ENCODE data around the gene ANKS1B.

Gene ANKS1B

DNA sequence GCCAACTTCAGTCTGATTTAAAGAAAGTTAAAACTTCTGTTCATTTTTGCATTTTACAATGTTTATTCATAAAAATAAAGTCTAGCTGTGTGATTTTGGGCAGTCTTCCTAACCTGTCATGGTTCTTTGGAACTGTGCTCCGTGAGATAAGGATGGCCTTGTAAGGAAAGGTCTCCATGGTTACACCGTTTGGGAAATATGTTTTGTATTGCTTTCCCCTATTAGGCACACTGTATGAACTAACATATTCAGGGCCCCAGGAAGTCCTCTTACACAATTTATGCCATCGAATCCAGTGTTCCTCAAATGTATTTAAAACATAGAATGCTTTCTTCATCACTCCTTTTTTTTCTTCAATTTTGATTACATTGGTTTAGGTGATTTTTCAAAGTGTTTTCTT lies 1285.2 kb downstream of the ANKS1B start:
- CTCF ChIA-PET = interaction anchor here (0.9 to 2.0 kb wide), 4 partner anchors 8 to 300 kb away, joined by 3 to 9 read pairs (median 4); no protein-coding TSS in a partner anchor
- no peak for DNase-seq
- Histone ChIP-seq H3K4me3 (ENCODE audit: control insufficient read depth in 1 of 7, extremely low read depth in 1 of 7, insufficient read depth in 4 of 7, low read depth in 2 of 7, low read length in 6 of 7) (no peak overlapping the region), H3K9me3 (ENCODE audit: control extremely low read depth in 1 of 5, control insufficient read depth in 4 of 5, insufficient read depth in 2 of 5, low read depth in 1 of 5, low read length in 4 of 5) (no peaks in the 10 kb centered on the region), H3K27me3 (replicated peaks in 2 of 5; ENCODE audit: control insufficient read depth in 4 of 5, insufficient read depth in 5 of 5, low read length in 4 of 5) (no peaks in the 10 kb centered on the region), H3K27ac (ENCODE audit: insufficient read depth in 1 of 2, low read depth in 1 of 2, low read length in 2 of 2, poor library complexity in 1 of 2, severe bottlenecking in 2 of 2) (no peak overlapping the region), H3K4me1 (ENCODE audit: control extremely low read depth in 1 of 4, control insufficient read depth in 4 of 4, insufficient read depth in 4 of 4, low read length in 3 of 4) (peaks cover 0 to 3% (median 0%) of the 10 kb centered on the region in 4 experiments), H3K36me3 (ENCODE audit: control insufficient read depth in 4 of 4, insufficient read depth in 4 of 4, low read length in 3 of 4) (peaks cover 3 to 38% (median 7%) of the 10 kb centered on the region in 4 experiments)
- POLR2A ChIA-PET = no interaction called here
- WGBS (ENCODE audit: insufficient coverage) = 100% methylated on average over 1 of the region's 3 CpGs

GRCh38 chr12:98698603-98699463 lies 1285.9 kb downstream of the ANKS1B start:
- Histone ChIP-seq H3K36me3 (ENCODE audit: control insufficient read depth in 4 of 4, insufficient read depth in 4 of 4, low read length in 3 of 4) (peaks cover 3 to 38% (median 8%) of the 10 kb centered on the region in 4 experiments), H3K4me3 (ENCODE audit: control insufficient read depth in 1 of 7, extremely low read depth in 1 of 7, insufficient read depth in 4 of 7, low read depth in 2 of 7, low read length in 6 of 7) (no peak overlapping the region), H3K9me3 (ENCODE audit: control extremely low read depth in 1 of 5, control insufficient read depth in 4 of 5, insufficient read depth in 2 of 5, low read depth in 1 of 5, low read length in 4 of 5) (no peaks in the 10 kb centered on the region), H3K27ac (ENCODE audit: insufficient read depth in 1 of 2, low read depth in 1 of 2, low read length in 2 of 2, poor library complexity in 1 of 2, severe bottlenecking in 2 of 2) (no peak overlapping the region), H3K27me3 (replicated peaks in 2 of 5; ENCODE audit: control insufficient read depth in 4 of 5, insufficient read depth in 5 of 5, low read length in 4 of 5) (no peaks in the 10 kb centered on the region), H3K4me1 (ENCODE audit: control extremely low read depth in 1 of 4, control insufficient read depth in 4 of 4, insufficient read depth in 4 of 4, low read length in 3 of 4) (peaks cover 0 to 3% (median 0%) of the 10 kb centered on the region in 4 experiments)
- DNase-seq = peak; percentile 52 to 73 (median 72)
- ChIA-PET CTCF (interaction anchor here (0.7 to 2.0 kb wide), 5 partner anchors 9 to 300 kb away, joined by 3 to 9 read pairs (median 4); no protein-coding TSS in a partner anchor), POLR2A (no interaction called here)
- 40% methylated on average over 2 of the region's 6 CpGs for WGBS (ENCODE audit: insufficient coverage)

DNA sequence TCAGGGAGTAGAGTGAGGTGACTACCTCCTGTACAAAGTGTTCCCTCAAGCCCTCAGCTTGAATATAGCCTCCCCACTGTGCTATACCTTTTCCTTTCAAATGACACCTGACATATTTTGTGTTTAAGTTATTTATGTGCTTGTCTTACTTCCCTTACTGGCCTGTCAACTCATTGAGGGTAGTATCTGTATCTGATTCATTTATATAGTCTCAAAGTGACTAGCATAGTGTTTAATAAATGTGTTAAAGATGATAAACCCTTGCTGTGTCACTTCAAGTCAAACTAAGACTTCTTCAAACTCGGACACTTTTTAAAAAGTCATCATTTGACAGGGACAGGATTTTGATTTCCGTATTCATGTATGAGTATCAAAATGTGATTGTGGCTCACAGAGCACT lies 1287.5 kb downstream of the ANKS1B start:
- Histone ChIP-seq H3K9me3 (ENCODE audit: control extremely low read depth in 1 of 5, control insufficient read depth in 4 of 5, insufficient read depth in 2 of 5, low read depth in 1 of 5, low read length in 4 of 5) (no peaks in the 10 kb centered on the region), H3K36me3 (ENCODE audit: control insufficient read depth in 4 of 4, insufficient read depth in 4 of 4, low read length in 3 of 4) (peaks cover 6 to 32% (median 11%) of the 10 kb centered on the region in 4 experiments), H3K4me3 (ENCODE audit: control insufficient read depth in 1 of 7, extremely low read depth in 1 of 7, insufficient read depth in 4 of 7, low read depth in 2 of 7, low read length in 6 of 7) (no peak overlapping the region), H3K27ac (ENCODE audit: insufficient read depth in 1 of 2, low read depth in 1 of 2, low read length in 2 of 2, poor library complexity in 1 of 2, severe bottlenecking in 2 of 2) (no peak overlapping the region), H3K27me3 (replicated peaks in 2 of 5; ENCODE audit: control insufficient read depth in 4 of 5, insufficient read depth in 5 of 5, low read length in 4 of 5) (no peaks in the 10 kb centered on the region), H3K4me1 (ENCODE audit: control extremely low read depth in 1 of 4, control insufficient read depth in 4 of 4, insufficient read depth in 4 of 4, low read length in 3 of 4) (peaks cover 0 to 3% (median 0%) of the 10 kb centered on the region in 4 experiments)
- POLR2A ChIA-PET = no interaction called here
- DNase-seq = no peak
- WGBS (ENCODE audit: insufficient coverage) = no CpG with 5 or more reads among the region's 2 CpGs
- CTCF ChIA-PET = interaction anchor here (1.0 kb wide), 1 partner anchor 302 kb away, joined by 4 read pairs; no protein-coding TSS in a partner anchor

GRCh38 chr12:98696036-98696646 lies 1288.6 kb downstream of the ANKS1B start:
- no peaks in the 10 kb centered on the region for H3K9me3 ChIP-seq (ENCODE audit: control extremely low read depth in 1 of 5, control insufficient read depth in 4 of 5, insufficient read depth in 2 of 5, low read depth in 1 of 5, low read length in 4 of 5)
- H3K27me3 ChIP-seq (replicated peaks in 2 of 5; ENCODE audit: control insufficient read depth in 4 of 5, insufficient read depth in 5 of 5, low read length in 4 of 5) = no peaks in the 10 kb centered on the region
- H3K36me3 ChIP-seq (ENCODE audit: control insufficient read depth in 4 of 4, insufficient read depth in 4 of 4, low read length in 3 of 4) = peaks cover 6 to 33% (median 11%) of the 10 kb centered on the region in 4 experiments
- no peak overlapping the region for H3K27ac ChIP-seq (ENCODE audit: insufficient read depth in 1 of 2, low read depth in 1 of 2, low read length in 2 of 2, poor library complexity in 1 of 2, severe bottlenecking in 2 of 2)
- H3K4me1 ChIP-seq (ENCODE audit: control extremely low read depth in 1 of 4, control insufficient read depth in 4 of 4, insufficient read depth in 4 of 4, low read length in 3 of 4) = peaks cover 0 to 3% (median 0%) of the 10 kb centered on the region in 4 experiments
- DNase-seq = no peak
- H3K4me3 ChIP-seq (ENCODE audit: control insufficient read depth in 1 of 7, extremely low read depth in 1 of 7, insufficient read depth in 4 of 7, low read depth in 2 of 7, low read length in 6 of 7) = no peak overlapping the region
- CTCF ChIA-PET = no interaction called here
- 91% methylated on average over 3 of the region's 8 CpGs for WGBS (ENCODE audit: insufficient coverage)
- POLR2A ChIA-PET = no interaction called here

DNA sequence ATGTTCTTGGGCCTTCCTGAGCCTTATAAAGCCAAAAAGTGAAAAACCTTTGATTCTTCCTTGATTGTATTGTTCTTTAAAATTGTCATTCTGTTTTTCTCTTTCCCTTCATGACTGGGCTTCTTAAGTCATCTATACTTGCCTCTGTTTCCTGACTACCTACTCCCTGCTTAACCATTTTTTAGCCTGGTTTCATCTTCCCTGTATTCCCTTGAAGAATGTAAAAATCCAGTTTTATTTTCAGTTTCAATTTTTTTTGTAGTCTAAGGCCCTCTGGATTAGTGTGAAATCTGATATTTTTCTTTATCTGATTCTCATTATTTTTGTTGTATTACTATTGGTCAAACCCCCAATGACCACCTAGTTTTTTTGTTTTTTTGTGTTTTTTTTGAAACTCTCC lies 1293.4 kb downstream of the ANKS1B start:
- no peaks in the 10 kb centered on the region for H3K9me3 ChIP-seq (ENCODE audit: control extremely low read depth in 1 of 5, control insufficient read depth in 4 of 5, insufficient read depth in 2 of 5, low read depth in 1 of 5, low read length in 4 of 5)
- H3K27ac ChIP-seq (ENCODE audit: insufficient read depth in 1 of 2, low read depth in 1 of 2, low read length in 2 of 2, poor library complexity in 1 of 2, severe bottlenecking in 2 of 2) = no peak overlapping the region
- H3K27me3 ChIP-seq (replicated peaks in 2 of 5; ENCODE audit: control insufficient read depth in 4 of 5, insufficient read depth in 5 of 5, low read length in 4 of 5) = no peaks in the 10 kb centered on the region
- no peak overlapping the region for H3K4me3 ChIP-seq (ENCODE audit: control insufficient read depth in 1 of 7, extremely low read depth in 1 of 7, insufficient read depth in 4 of 7, low read depth in 2 of 7, low read length in 6 of 7)
- peaks cover 14 to 35% (median 29%) of the 10 kb centered on the region in 4 experiments for H3K36me3 ChIP-seq (ENCODE audit: control insufficient read depth in 4 of 4, insufficient read depth in 4 of 4, low read length in 3 of 4)
- no peaks in the 10 kb centered on the region for H3K4me1 ChIP-seq (ENCODE audit: control extremely low read depth in 1 of 4, control insufficient read depth in 4 of 4, insufficient read depth in 4 of 4, low read length in 3 of 4)
- ChIA-PET CTCF (no interaction called here), POLR2A (interaction anchor here (0.7 kb wide), 1 partner anchor 170 kb away, joined by 4 read pairs; no protein-coding TSS in a partner anchor)
- DNase-seq = no peak

DNA sequence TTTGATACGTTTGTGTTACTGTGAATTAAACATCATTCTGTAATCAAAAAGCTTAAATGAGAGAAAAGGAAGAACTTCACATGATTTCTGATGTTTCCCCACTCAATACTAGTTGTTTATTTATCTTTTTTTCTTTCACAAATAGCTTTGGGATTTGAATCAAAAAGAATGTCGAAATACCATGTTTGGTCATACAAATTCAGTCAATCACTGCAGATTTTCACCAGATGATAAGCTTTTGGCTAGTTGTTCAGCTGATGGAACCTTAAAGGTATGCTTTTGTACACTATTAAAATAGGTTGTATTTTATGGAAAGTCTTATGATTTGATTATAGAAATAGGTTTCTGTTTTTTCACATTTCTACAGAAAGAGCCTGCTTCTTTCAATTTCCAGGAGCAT lies 1298.1 kb downstream of the ANKS1B start:
- no peaks in the 10 kb centered on the region for H3K27me3 ChIP-seq (replicated peaks in 2 of 5; ENCODE audit: control insufficient read depth in 4 of 5, insufficient read depth in 5 of 5, low read length in 4 of 5)
- H3K36me3 ChIP-seq (ENCODE audit: control insufficient read depth in 4 of 4, insufficient read depth in 4 of 4, low read length in 3 of 4) = peaks cover 21 to 51% (median 40%) of the 10 kb centered on the region in 4 experiments
- CTCF ChIA-PET = no interaction called here
- no peaks in the 10 kb centered on the region for H3K4me1 ChIP-seq (ENCODE audit: control extremely low read depth in 1 of 4, control insufficient read depth in 4 of 4, insufficient read depth in 4 of 4, low read length in 3 of 4)
- no peak overlapping the region for H3K4me3 ChIP-seq (ENCODE audit: control insufficient read depth in 1 of 7, extremely low read depth in 1 of 7, insufficient read depth in 4 of 7, low read depth in 2 of 7, low read length in 6 of 7)
- no peak overlapping the region for H3K27ac ChIP-seq (ENCODE audit: insufficient read depth in 1 of 2, low read depth in 1 of 2, low read length in 2 of 2, poor library complexity in 1 of 2, severe bottlenecking in 2 of 2)
- DNase-seq = no peak
- H3K9me3 ChIP-seq (ENCODE audit: control extremely low read depth in 1 of 5, control insufficient read depth in 4 of 5, insufficient read depth in 2 of 5, low read depth in 1 of 5, low read length in 4 of 5) = no peaks in the 10 kb centered on the region
- POLR2A ChIA-PET = no interaction called here
- WGBS (ENCODE audit: insufficient coverage) = no CpG with 5 or more reads among the region's 2 CpGs
